Activated CD8-positive, alpha-beta memory T cell treated with anti-CD3 and anti-CD28 coated beads for 1 hour (primary cell): Measurements from ENCODE around the gene RSL24D1.

ENCODE experiments used
- DNase-seq, 2 donors: peaks; one replicate each; pipeline ENCODE4 v3.0.0-alpha.2; 2020; ENCODE audit warnings: low read depth in 1 of 2; ENCODE audit errors: extremely low read depth in 1 of 2

The RSL24D1 gene

GRCh38 chr15:55196458-55197361, at the start of gene RSL24D1:
Gene RSL24D1 (minus strand): TSS chr15:55196941. CDS start chr15:55196890, 51 bp downstream.
- peak; percentile 90 to 91 for DNase-seq

- DNase-seq, result no peak
Observed at GRCh38 chr15:55245059-55245458, 48.3 kb upstream of the RSL24D1 start.

- no peak for DNase-seq
Observed at GRCh38 chr15:55241891-55242290, 45.1 kb upstream of the RSL24D1 start.

- no peak for DNase-seq
Observed at GRCh38 chr15:55241186-55241585, 44.4 kb upstream of the RSL24D1 start.

- DNase-seq, result no peak
Observed at GRCh38 chr15:55240125-55240760, 43.5 kb upstream of the RSL24D1 start.

- no peak for DNase-seq
Observed at GRCh38 chr15:55239440-55240124, 42.8 kb upstream of the RSL24D1 start.

- DNase-seq, result no peak
Observed at GRCh38 chr15:55238877-55239276, 42.1 kb upstream of the RSL24D1 start.

GRCh38 chr15:55237219-55238130, 40.7 kb upstream of the RSL24D1 start:
- no peak for DNase-seq

GRCh38 chr15:55235546-55236036, 38.9 kb upstream of the RSL24D1 start:
- DNase-seq, result no peak

- DNase-seq, result no peak
Observed at GRCh38 chr15:55234800-55235104, 38.0 kb upstream of the RSL24D1 start.

GRCh38 chr15:55234104-55234799, 37.5 kb upstream of the RSL24D1 start:
- no peak for DNase-seq

GRCh38 chr15:55231455-55231854, 34.7 kb upstream of the RSL24D1 start:
- DNase-seq, result no peak

GRCh38 chr15:55230953-55231352, 34.2 kb upstream of the RSL24D1 start:
- no peak for DNase-seq

- no peak for DNase-seq
Observed at GRCh38 chr15:55230051-55230670, 33.4 kb upstream of the RSL24D1 start.

- no peak for DNase-seq
Observed at GRCh38 chr15:55226127-55226526, 29.4 kb upstream of the RSL24D1 start.

- DNase-seq, result no peak
Observed at GRCh38 chr15:55224892-55225291, 28.2 kb upstream of the RSL24D1 start.

GRCh38 chr15:55222588-55222987, 25.8 kb upstream of the RSL24D1 start:
- DNase-seq, result no peak

- DNase-seq, result no peak
Observed at GRCh38 chr15:55221090-55222011, 24.6 kb upstream of the RSL24D1 start.
